K562 (cell line): ENCODE measurements around the gene ETV2. TPM values are rescaled to one million over a fixed set of nuclear protein-coding genes. Genes with fewer than 3 reads are reported as not detected.

Experiments used
- ATF1 ChIP-seq, 2 experiments: fragments of 450-650 bp in 1 of 2; IDR thresholded peaks; 2 replicates each; pipeline ENCODE4 v1.6.1; 2016; ENCODE audit warnings: missing compliant biosample characterization in 1 of 2, missing genetic modification characterization in 1 of 2
- COPS2 ChIP-seq: fragments of 450-650 bp; conservative IDR thresholded peaks from 2 replicates; pipeline ENCODE4 v1.6.1; 2016; ENCODE audit warnings: mild to moderate bottlenecking, moderate library complexity
- HINFP ChIP-seq: fragments of 450-650 bp; conservative IDR thresholded peaks from 2 replicates; pipeline ENCODE4 v1.6.1; 2016; ENCODE audit warnings: missing genetic modification characterization, low read depth, mild to moderate bottlenecking, control low read depth, missing compliant biosample characterization
- REST ChIP-seq, 2 experiments: fragments of 450-650 bp; formaldehyde crosslinking in 1 of 2; IDR thresholded peaks; 2 replicates each; pipeline versions ENCODE4 v1.4.0 to v1.6.1; 2014 to 2020; ENCODE audit warnings: mild to moderate bottlenecking in 2 of 2, borderline replicate concordance in 1 of 2, low read depth in 1 of 2
- ZC3H4 ChIP-seq: sonication (generic); formaldehyde crosslinking; IDR thresholded peaks from 2 replicates; pipeline ENCODE4 v1.9.0; 2021; ENCODE audit warnings: missing genetic modification reagents, borderline replicate concordance
- ZNF318 ChIP-seq, 2 experiments: fragments of 450-650 bp; IDR thresholded peaks; 2 replicates each; pipeline ENCODE4 v1.6.1; 2016; ENCODE audit warnings: mild to moderate bottlenecking in 2 of 2, borderline replicate concordance in 1 of 2, low read depth in 1 of 2, moderate library complexity in 1 of 2
- polyA plus RNA-seq, 8 experiments: library from polyadenylated mRNA; depleted of rRNA in 4 of 8; stranded (reverse) in 5 of 8; unstranded in 3 of 8; fragments of >200 nt; fragmentation: Nextera tagmentation in 2 of 8; fragmentation: Illumina TruSeq in 1 of 8; extraction: Ambion mirVana in 2 of 8; extraction: Trizol in 1 of 8; gene quantifications; 2 replicates each; pipeline versions ENCODE4 v1.2.1 to v1.2.3, GENCODE V29; 2011 to 2014; ENCODE audit warnings: inconsistent platforms in 1 of 8, missing spikeins in 1 of 8
- total RNA-seq, 7 experiments: library from RNA; depleted of rRNA in 6 of 7; stranded (reverse); fragments of >200 nt in 6 of 7; fragmentation: Illumina TruSeq in 2 of 7; extraction: Trizol in 2 of 7; gene quantifications; 2 replicates each; pipeline versions ENCODE4 v1.2.1 to v1.2.3, GENCODE V29; 2011 to 2021; ENCODE audit warnings: low replicate concordance in 1 of 7

ETV2 gene
- total and polyA plus RNA-seq, 9 of the 15 experiments (the other 6 are each of a cell fraction or from before 2014, with no cell fraction given), result 0.11 to 3.7 (median 0.55) TPM

- peak; percentile 21; the same call in 1 of the 2 replicates for TF ChIP-seq REST (IDR thresholded peaks at IDR 0.05; ENCODE audit: borderline replicate concordance)
- TF ChIP-seq REST (CRISPR knock-in tag; IDR thresholded peaks at IDR 0.05; ENCODE audit: low read depth), result peak; percentile 63; the same call in 1 of the 2 replicates
- no peak for TF ChIP-seq ZC3H4 (CRISPR knock-in tag)
- no peak for TF ChIP-seq ZNF318 (IDR thresholded peaks at IDR 0.05; ENCODE audit: borderline replicate concordance in 1 of 2, low read depth in 1 of 2)
- no peak for TF ChIP-seq ATF1 (CRISPR knock-in tag; IDR thresholded peaks at IDR 0.05)
- peak; percentile 50 for TF ChIP-seq ATF1 (tag; IDR thresholded peaks at IDR 0.05)
- TF ChIP-seq HINFP (tag), result no peak
- no peak for TF ChIP-seq COPS2
These were observed 2.0 kb downstream of the ETV2 start (continued) for GRCh38 chr19:35643255-35644205.
